GM19239 (cell line): ENCODE data around the gene ZNF638.
A peak's percentile ranks its signal among the peaks of the same experiment; 100 is the strongest.
"Not testable (repeated sequence)": the region's sequence is repeated elsewhere in the genome, so short reads cannot be mapped to it uniquely, and the experiment has no call there.

Experiments
- DNase-seq: peaks from one replicate; pipeline ENCODE4 v3.0.0; 2011; ENCODE audit warnings: low spot score; ENCODE audit not compliant: insufficient read length
- FAIRE-seq: peaks from 2 replicates; lab custom pipeline; 2011; peaks lifted over from hg19 to GRCh38; lab: Jason Lieb, UNC

Gene ZNF638

GRCh38 chr2:71331581-71332434 is at the start of gene ZNF638:
TSS of gene ZNF638 (plus strand) at chr2:71331782. CDS start at chr2:71348955, 17,173 bp downstream.
- FAIRE-seq (peak; percentile 86), DNase-seq (peak; percentile 84)

GRCh38 chr2:71281950-71282349 is 49.6 kb upstream of the ZNF638 start:
- DNase-seq = no peak
- no peak for FAIRE-seq

- no peak for FAIRE-seq
- DNase-seq = no peak
Measured at GRCh38 chr2:71282493-71282892, 49.1 kb upstream of the ZNF638 start.

GRCh38 chr2:71283131-71283530 is 48.5 kb upstream of the ZNF638 start:
- FAIRE-seq (no peak), DNase-seq (no peak)

GRCh38 chr2:71285706-71286105 is 45.9 kb upstream of the ZNF638 start:
- no peak for FAIRE-seq
- DNase-seq = no peak

GRCh38 chr2:71291398-71291797 is 40.2 kb upstream of the ZNF638 start:
- DNase-seq (no peak), FAIRE-seq (no peak)

GRCh38 chr2:71292159-71292558 is 39.4 kb upstream of the ZNF638 start:
- FAIRE-seq (no peak), DNase-seq (no peak)

- no peak for DNase-seq
- no peak for FAIRE-seq
Measured at GRCh38 chr2:71298914-71299313, 32.7 kb upstream of the ZNF638 start.

GRCh38 chr2:71299507-71299906 is 32.1 kb upstream of the ZNF638 start:
- DNase-seq = no peak
- FAIRE-seq = peak; percentile 95

- FAIRE-seq = no peak
- DNase-seq = no peak
Measured at GRCh38 chr2:71303849-71304248, 27.7 kb upstream of the ZNF638 start.

GRCh38 chr2:71306762-71307161 is 24.8 kb upstream of the ZNF638 start:
- no peak for DNase-seq
- FAIRE-seq = no peak

- FAIRE-seq (no peak), DNase-seq (no peak)
Measured at GRCh38 chr2:71313016-71313766, 18.4 kb upstream of the ZNF638 start.

- FAIRE-seq = no peak
Measured at GRCh38 chr2:71317060-71317459, 14.5 kb upstream of the ZNF638 start.

GRCh38 chr2:71317900-71318299 is 13.7 kb upstream of the ZNF638 start:
- not testable (repeated sequence) for DNase-seq, FAIRE-seq

More at GRCh38 chr2:71317060-71317459, 14.5 kb upstream of the ZNF638 start:
- DNase-seq = no peak

GRCh38 chr2:71323386-71323785 is 8.2 kb upstream of the ZNF638 start:
- no peak for DNase-seq
- FAIRE-seq = no peak

- DNase-seq = no peak
- FAIRE-seq = no peak
Measured at GRCh38 chr2:71326968-71327367, 4.6 kb upstream of the ZNF638 start.

GRCh38 chr2:71327916-71328315 is 3.7 kb upstream of the ZNF638 start:
- FAIRE-seq (no peak), DNase-seq (no peak)

GRCh38 chr2:71330155-71330554 is 1.4 kb upstream of the ZNF638 start:
- no peak for FAIRE-seq
- no peak for DNase-seq

- DNase-seq (no peak), FAIRE-seq (no peak)
Measured at GRCh38 chr2:71330585-71331330, 824 bp upstream of the ZNF638 start.

GRCh38 chr2:71331331-71331580 is 326 bp upstream of the ZNF638 start:
- FAIRE-seq, DNase-seq: not testable (repeated sequence)

- FAIRE-seq = peak; percentile 23
- no peak for DNase-seq
Measured at GRCh38 chr2:71332435-71332796, 834 bp downstream of the ZNF638 start.
